ENCODE measurements around the gene PI4KB.

PI4KB gene

GRCh38 chr1:151346082-151346768 is 19.0 kb upstream of the PI4KB start:
- no peak for DNase-seq (ENCODE audit: low read depth)

- DNase-seq (ENCODE audit: low read depth) = no peak
Observed at GRCh38 chr1:151344291-151344690, 17.1 kb upstream of the PI4KB start.

DNA sequence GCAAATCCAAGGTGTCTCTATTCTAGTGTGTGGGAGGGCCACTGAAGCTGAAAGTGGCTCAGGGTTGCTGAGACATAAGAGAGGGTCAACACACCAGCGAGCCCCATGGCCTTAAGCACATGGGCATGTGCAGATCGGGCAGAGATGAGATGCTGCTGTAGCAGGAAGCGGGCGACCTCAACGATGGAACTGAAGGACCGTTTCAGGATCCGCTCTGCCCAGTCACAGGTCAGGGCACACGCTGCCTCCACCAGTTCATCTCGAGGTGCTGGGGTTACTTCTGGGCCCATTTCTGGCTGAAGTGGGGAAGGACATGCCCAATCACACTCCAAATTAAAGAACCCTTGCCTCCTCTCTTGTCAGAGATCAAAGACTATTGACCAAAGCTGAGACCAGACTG is 16.4 kb upstream of the PI4KB start:
- DNase-seq (ENCODE audit: low read depth) = no peak

GRCh38 chr1:151342569-151342968 is 15.4 kb upstream of the PI4KB start:
- DNase-seq (ENCODE audit: low read depth) = no peak

- no peak for DNase-seq (ENCODE audit: low read depth)
Observed at GRCh38 chr1:151342021-151342420, 14.8 kb upstream of the PI4KB start.

DNA sequence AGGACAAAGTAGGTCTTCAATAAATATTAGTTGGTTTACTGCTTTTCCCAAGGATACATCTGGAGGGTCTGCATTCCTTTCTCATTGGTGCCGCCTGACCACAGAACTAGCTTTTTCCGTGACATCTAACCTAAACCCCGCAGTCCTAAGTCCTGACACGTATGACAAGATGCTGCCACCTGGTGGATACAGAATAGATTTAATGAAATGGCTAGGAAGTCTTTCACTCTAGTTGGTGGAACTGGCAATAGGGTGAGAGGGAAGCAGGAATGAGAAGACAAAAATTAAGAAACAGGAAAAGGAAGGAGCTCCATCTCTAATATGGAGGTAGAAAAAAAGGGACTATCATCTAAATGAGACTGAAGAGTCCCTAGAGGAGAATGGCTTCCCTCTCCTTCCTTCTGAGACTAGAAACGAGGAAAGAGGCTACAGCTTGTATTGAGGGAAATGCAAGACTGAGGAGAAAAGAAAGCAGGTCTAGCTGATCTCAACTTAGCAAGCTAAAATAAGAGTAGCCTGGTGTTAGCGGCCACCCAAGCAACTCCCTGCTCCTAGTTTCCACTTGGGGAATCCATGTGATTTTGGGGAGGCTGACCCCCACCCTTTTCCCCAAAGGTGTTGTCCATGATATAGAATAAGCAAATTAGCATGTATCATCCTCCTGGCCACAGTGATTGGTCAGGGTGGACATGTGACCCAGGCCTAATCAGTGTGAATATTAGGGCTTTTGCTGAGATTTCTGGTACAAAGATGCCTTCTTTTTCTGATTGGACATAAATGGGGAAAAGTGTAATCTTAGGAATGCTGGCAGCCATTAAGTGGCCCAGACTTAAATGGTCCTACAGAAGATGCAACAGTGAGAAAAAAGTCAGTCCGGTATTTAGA is 13.9 kb upstream of the PI4KB start:
- DNase-seq (ENCODE audit: low read depth) = peak; percentile 51

- DNase-seq (ENCODE audit: low read depth) = no peak
Observed at GRCh38 chr1:151336556-151336955, 9.3 kb upstream of the PI4KB start.

GRCh38 chr1:151334822-151335221 is 7.6 kb upstream of the PI4KB start:
- DNase-seq (ENCODE audit: low read depth) = no peak

- peak; percentile 31 for DNase-seq (ENCODE audit: low read depth)
Observed at GRCh38 chr1:151327903-151328674, 873 bp upstream of the PI4KB start.

- no peak for DNase-seq (ENCODE audit: low read depth)
Observed at GRCh38 chr1:151326619-151327222, 495 bp downstream of the PI4KB start.

- no peak for DNase-seq (ENCODE audit: low read depth)
Observed at GRCh38 chr1:151325646-151326429, 1.4 kb downstream of the PI4KB start.

GRCh38 chr1:151325231-151325630 is 2.0 kb downstream of the PI4KB start:
- no peak for DNase-seq (ENCODE audit: low read depth)

- DNase-seq (ENCODE audit: low read depth) = no peak
Observed at GRCh38 chr1:151324390-151324930, 2.8 kb downstream of the PI4KB start.

DNA sequence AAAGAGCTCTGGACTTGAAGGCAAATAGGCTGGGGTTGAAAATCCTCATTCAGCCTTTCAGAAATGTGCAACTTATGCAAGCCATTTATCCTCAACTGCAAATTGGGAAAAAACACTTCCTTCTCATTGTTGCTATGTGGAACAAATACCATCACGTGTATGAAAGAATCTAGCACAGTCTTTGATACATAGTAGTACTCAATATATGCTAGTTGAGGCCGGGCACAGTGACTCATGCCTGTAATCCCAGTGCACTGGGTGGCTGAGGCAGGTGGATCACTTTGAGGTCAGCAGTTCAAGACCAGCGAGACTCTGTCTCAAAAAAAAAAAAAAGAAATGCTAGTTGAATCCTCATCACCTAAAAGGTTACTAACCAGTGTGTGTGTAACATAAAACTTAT is 8.2 kb downstream of the PI4KB start:
- DNase-seq (ENCODE audit: low read depth) = no peak

DNA sequence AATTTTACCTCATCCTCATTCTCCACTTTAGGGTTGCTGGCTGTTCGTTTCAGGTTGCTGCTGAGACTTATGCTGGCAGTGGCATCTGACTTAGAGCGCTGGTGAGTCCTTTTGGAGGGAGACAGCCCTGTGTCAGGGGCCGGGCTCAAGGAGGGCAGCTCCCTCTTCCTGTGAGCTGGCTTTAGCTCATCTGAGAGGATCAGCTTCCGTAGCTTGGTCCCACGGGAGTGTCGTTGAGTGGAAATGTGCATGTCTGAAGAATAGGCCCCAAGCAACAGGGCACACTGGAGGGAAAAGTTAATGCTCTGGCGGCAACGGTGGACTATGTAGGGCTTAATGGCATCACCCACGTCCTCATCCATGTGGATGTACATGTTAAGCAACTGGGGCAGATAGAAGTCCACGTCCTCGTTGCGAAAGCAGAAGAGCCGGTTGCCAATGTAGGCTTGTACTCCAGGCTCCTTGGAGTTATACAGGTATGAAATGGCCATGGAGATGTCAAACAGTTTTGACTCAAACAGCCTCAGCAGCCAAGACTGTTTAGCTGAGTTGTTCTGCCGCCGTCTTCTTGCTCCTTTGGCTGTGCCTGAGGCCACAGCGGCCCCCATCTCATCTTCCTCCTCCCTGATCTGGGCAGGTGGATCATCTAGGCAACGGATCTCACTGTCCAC is 11.5 kb downstream of the PI4KB start:
- DNase-seq (ENCODE audit: low read depth) = no peak

DNA sequence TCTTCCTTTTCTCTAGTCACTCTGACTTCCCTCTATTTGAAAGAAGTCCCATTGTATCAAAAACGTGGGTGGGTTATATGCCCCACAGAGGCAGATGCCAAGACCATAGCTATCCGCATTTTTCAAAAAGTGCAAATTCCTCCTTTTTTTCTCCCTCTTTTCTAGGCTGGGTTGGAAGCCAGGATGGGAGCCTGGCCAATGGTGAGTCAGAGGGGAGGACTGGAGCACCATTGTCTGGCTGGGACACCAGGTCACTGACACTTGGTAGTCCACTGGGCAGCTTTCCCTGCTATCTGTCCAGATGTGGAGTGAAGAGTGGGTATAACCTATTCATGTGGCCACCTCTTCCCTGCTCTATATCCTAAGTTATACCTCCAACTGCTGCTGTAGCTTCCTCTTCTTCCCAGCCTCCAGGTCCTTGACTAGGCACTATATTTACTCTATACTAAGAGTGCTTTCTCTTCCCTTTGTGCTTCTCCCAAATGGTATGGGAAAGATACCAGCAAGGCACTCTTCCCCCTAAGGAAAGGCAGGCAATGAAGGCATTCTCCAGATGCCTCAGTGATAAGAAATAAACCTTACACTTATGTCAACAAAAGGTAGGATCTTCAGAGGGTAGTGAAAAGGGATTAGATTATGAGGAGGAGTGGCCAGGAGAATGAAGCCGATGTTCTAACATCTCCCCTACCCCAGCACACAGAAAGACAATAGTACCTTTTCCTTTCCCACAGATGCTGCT is 12.9 kb downstream of the PI4KB start:
- DNase-seq (ENCODE audit: low read depth) = peak; percentile 64

- no peak for DNase-seq (ENCODE audit: low read depth)
Observed at GRCh38 chr1:151313501-151313900, 13.7 kb downstream of the PI4KB start.

DNA sequence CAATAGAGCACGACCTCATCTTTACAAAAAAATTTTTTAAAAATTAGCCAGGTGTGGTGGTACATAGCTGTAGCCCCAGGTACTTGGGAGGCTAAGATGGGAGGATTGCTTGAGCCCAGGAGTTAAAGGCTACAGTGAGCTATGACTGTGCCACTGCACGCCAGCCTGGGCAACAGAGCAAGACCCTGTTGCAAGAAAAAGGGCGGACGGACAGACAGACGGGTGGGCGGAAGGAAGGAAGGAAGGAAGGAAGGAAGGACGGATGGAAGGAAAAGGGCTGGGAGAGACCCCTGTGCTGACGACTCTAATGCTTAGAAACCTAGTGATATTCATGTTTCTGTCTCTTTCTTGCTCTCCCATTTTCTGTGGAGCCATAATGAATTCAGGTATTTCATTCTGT is 14.4 kb downstream of the PI4KB start:
- DNase-seq (ENCODE audit: low read depth) = no peak

DNA sequence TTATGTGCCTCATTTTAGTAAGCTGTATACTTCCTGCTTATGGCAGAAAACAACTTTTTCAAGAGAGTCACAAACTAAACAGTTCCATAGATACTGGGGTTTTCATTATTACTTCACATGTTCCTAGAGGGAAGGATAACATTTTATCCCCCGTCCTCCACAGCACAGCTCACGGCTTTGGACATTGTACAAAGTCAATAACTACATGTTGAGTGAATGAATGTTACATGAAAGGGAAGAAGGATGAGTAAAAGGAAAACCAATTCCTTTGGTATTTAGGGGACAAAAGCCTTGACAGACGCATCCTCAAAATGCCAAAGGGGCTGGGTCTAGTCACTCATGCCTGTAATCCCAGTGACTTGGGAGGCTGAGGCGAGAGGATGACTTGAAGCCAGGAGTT is 14.8 kb downstream of the PI4KB start:
- DNase-seq (ENCODE audit: low read depth) = no peak
